Endothelial cell of umbilical vein (primary cell): ENCODE measurements around the gene DPH1. TPM values are rescaled to one million over a fixed set of nuclear protein-coding genes. Genes with fewer than 3 reads are reported as not detected.

Experiments used
- BruUV-seq: library from RNA; stranded (reverse); fragments of 400-500 nt; replicated peaks from 2 replicates; lab custom pipeline; 2021; lab: Mats Ljungman, UMichigan
- CTCF ChIA-PET: fragments of 300-600, 350-600 bp; sonication (Branson Sonifier 250); formaldehyde crosslinking; loops from one replicate; lab custom pipeline; 2021; ENCODE audit warnings: antibody characterized with exemption, inconsistent platforms; lab: Charles Lee
- POLR2A ChIA-PET: fragments of 300-600, 350-600 bp; sonication (Branson Sonifier 250); formaldehyde crosslinking; loops from one replicate; lab custom pipeline; 2021; ENCODE audit warnings: antibody characterized with exemption, inconsistent platforms; lab: Charles Lee
- DNase-seq: peaks from one replicate; pipeline ENCODE4 v3.0.0-alpha.2; 2011; ENCODE audit warnings: low read depth, low spot score
- FAIRE-seq: peaks from 2 replicates; lab custom pipeline; 2011; peaks lifted over from hg19 to GRCh38; lab: Jason Lieb, UNC
- H2AFZ ChIP-seq: 2 replicates; pipeline ENCODE4 v1.6.0; 2012; ENCODE audit warnings: low read depth, low read length, control low read depth, inconsistent platforms
- H3K27ac ChIP-seq: 2 replicates; pipeline ENCODE4 v1.5.1; 2011; ENCODE audit warnings: low read depth, mild to moderate bottlenecking, control low read depth, low read length, moderate library complexity; ENCODE audit not compliant: insufficient read depth
- H3K27me3 ChIP-seq, 2 experiments: 2 replicates each; pipeline versions ENCODE4 v1.6.0 to v1.6.1; 2011; ENCODE audit warnings: low read length in 2 of 2, mixed read lengths in 1 of 2; ENCODE audit not compliant: control insufficient read depth in 2 of 2, insufficient read depth in 2 of 2
- H3K36me3 ChIP-seq, 2 experiments: 2 replicates in 1 of 2; 3 replicates in 1 of 2; pipeline ENCODE4 v1.5.1; 2011; ENCODE audit warnings: low read length in 2 of 2, mild to moderate bottlenecking in 1 of 2, moderate library complexity in 1 of 2; ENCODE audit not compliant: control insufficient read depth in 2 of 2, insufficient read depth in 2 of 2; ENCODE audit errors: extremely low read depth in 1 of 2
- H3K4me1 ChIP-seq: 3 replicates; pipeline ENCODE4 v1.5.1; 2011; ENCODE audit warnings: mild to moderate bottlenecking, low read length; ENCODE audit not compliant: control insufficient read depth, insufficient read depth; ENCODE audit errors: extremely low read depth
- H3K4me2 ChIP-seq: 2 replicates; pipeline ENCODE4 v1.6.1; 2011; ENCODE audit warnings: low read length, control low read depth, mixed read lengths; ENCODE audit not compliant: insufficient read depth
- H3K4me3 ChIP-seq, 3 experiments: fragments of 200-600 bp in 1 of 3; sonication (generic), shearing (Covaris generic) in 1 of 3; replicated peaks in 1 of 3; 2 replicates each; pipeline ENCODE4 v1.5.1; 2011 to 2016; ENCODE audit warnings: control low read depth in 3 of 3, low read length in 3 of 3, mild to moderate bottlenecking in 2 of 3, inconsistent platforms in 1 of 3, low read depth in 1 of 3, moderate library complexity in 1 of 3; ENCODE audit not compliant: insufficient read depth in 1 of 3
- H3K79me2 ChIP-seq: 2 replicates; pipeline ENCODE4 v1.6.0; 2012; ENCODE audit warnings: low read length, inconsistent platforms; ENCODE audit not compliant: control insufficient read depth, insufficient read depth
- H3K9ac ChIP-seq: replicated peaks from 2 replicates; pipeline ENCODE3; 2011; ENCODE audit warnings: low read length, control low read depth; ENCODE audit not compliant: insufficient read depth; ENCODE audit errors: extremely low read depth
- H3K9me1 ChIP-seq: replicated peaks from 3 replicates; pipeline ENCODE4 v1.6.0; 2011; ENCODE audit warnings: mild to moderate bottlenecking, low read length; ENCODE audit not compliant: control insufficient read depth, insufficient read depth; ENCODE audit errors: extremely low read depth
- H3K9me3 ChIP-seq: replicated peaks from 2 replicates; pipeline ENCODE4 v1.5.1; 2012; ENCODE audit warnings: low read length, inconsistent platforms; ENCODE audit not compliant: control insufficient read depth, insufficient read depth
- H4K20me1 ChIP-seq: replicated peaks from 2 replicates; pipeline ENCODE3; 2011; ENCODE audit warnings: mild to moderate bottlenecking, low read length; ENCODE audit not compliant: control insufficient read depth, insufficient read depth; ENCODE audit errors: extremely low read depth
- EZH2 ChIP-seq: IDR thresholded peaks from 2 replicates; pipeline ENCODE4 v1.6.1; 2012; ENCODE audit warnings: borderline replicate concordance, low read depth, mild to moderate bottlenecking, moderate library complexity, low read length, inconsistent platforms; ENCODE audit not compliant: severe bottlenecking
- FOS ChIP-seq: IDR thresholded peaks from 2 replicates; pipeline ENCODE4 v1.6.1; 2011; ENCODE audit warnings: mild to moderate bottlenecking, low read length, moderate library complexity, borderline replicate concordance; ENCODE audit not compliant: insufficient read depth
- GATA2 ChIP-seq: IDR thresholded peaks from 2 replicates; pipeline ENCODE4 v1.7.0; 2011; ENCODE audit warnings: low read depth, mild to moderate bottlenecking, moderate library complexity, mixed read lengths, low read length; ENCODE audit not compliant: insufficient read length, insufficient read depth
- JUN ChIP-seq: IDR thresholded peaks from 2 replicates; pipeline ENCODE4 v1.6.1; 2011; ENCODE audit warnings: borderline replicate concordance, low read depth; ENCODE audit not compliant: insufficient read length, insufficient read depth
- MYC ChIP-seq: IDR thresholded peaks from one replicate; pipeline ENCODE4 v1.6.1; 2011; ENCODE audit warnings: mild to moderate bottlenecking, low read depth, low read length
- POLR2A ChIP-seq: IDR thresholded peaks from 2 replicates; pipeline ENCODE4 v1.6.1; 2012; ENCODE audit warnings: low read depth, mild to moderate bottlenecking, control low read depth, low read length
- POLR2AphosphoS5 ChIP-seq: IDR thresholded peaks from 2 replicates; pipeline ENCODE4 v1.6.1; 2012; ENCODE audit warnings: low read depth, mild to moderate bottlenecking, control low read depth, low read length, moderate library complexity; ENCODE audit not compliant: insufficient read depth
- dilution Hi-C: fragments of 300-500 bp; cut with MboI; formaldehyde crosslinking; loops from one replicate; pipeline ENCODE4 v1.15.0; 2019; ENCODE audit warnings: low sequenced_read_pairs; ENCODE audit not compliant: extremely low pct_ligation_motif_present
- intact Hi-C: fragments of 100-400 bp; cut with micrococcal nuclease; formaldehyde crosslinking; loops from one replicate; pipeline ENCODE4 v1.10.0; 2022
- polyA plus RNA-seq, 4 experiments: library from polyadenylated mRNA; depleted of rRNA in 3 of 4; stranded (reverse) in 3 of 4; unstranded in 1 of 4; fragments of >200 nt; gene quantifications; 2 replicates each; pipeline versions ENCODE4 v1.2.1 to v1.2.3, GENCODE V29; 2011 to 2012; ENCODE audit warnings: missing spikeins in 1 of 4
- total RNA-seq: library from RNA; stranded (reverse); gene quantifications from 2 replicates; pipeline ENCODE4 v1.2.3, GENCODE V29; 2021
- TF ChIP-seq, protein P1 (sequence below): IDR thresholded peaks from 2 replicates; pipeline ENCODE4 v1.6.1; 2011; ENCODE audit not compliant: insufficient read depth, insufficient read length
- TF ChIP-seq, protein P2 (sequence below), 2 donors: IDR thresholded peaks; 1 replicate in 1 of 2; 2 replicates in 1 of 2; pipeline ENCODE4 v1.5.1; 2011; ENCODE audit warnings: low read length in 2 of 2, mild to moderate bottlenecking in 2 of 2, moderate library complexity in 2 of 2, control low read depth in 1 of 2, inconsistent platforms in 1 of 2, low read depth in 1 of 2; ENCODE audit not compliant: insufficient read depth in 1 of 2; ENCODE audit errors: extremely low read depth in 1 of 2

Gene DPH1
- total and polyA plus RNA-seq, 2 donors (not counting 3 experiments of a cell fraction or from before 2014, with no cell fraction given), result 37.8 to 45.6 TPM

DNA sequence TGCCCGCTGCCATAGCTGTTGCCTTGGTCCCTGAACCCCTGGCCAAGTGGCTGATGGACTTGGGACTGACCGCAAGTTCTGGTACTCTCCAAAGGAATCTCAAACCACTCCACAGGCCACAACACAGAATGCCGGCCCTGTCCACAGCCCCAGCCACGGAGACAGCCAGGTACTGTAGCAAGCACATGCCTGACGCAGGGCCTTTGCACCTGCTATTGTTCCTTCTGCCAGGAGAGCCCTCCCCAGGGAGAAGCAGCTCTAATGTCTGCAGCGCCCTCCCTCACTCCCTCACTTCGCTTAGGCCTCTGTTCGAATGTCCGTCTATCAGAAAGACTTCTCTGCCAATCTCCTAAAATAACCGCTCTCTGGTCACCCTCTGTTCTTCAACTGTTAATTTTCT lies 20.2 kb upstream of the DPH1 start:
- Histone ChIP-seq H3K9ac (no peak overlapping the region), H3K4me2 (no peak overlapping the region), H2AFZ (no peak overlapping the region), H3K9me3 (no peaks in the 10 kb centered on the region), H3K27ac (no peak overlapping the region), H4K20me1 (no peaks in the 10 kb centered on the region), H3K4me1 (no peaks in the 10 kb centered on the region), H3K4me3 (no peak overlapping the region), H3K79me2 (no peaks in the 10 kb centered on the region), H3K9me1 (no peaks in the 10 kb centered on the region), H3K27me3 (peaks cover 0 to 3% of the 10 kb centered on the region in 2 experiments), H3K36me3 (no peaks in the 10 kb centered on the region)
- dilution Hi-C loops, result no loop called here
- CTCF ChIA-PET, result no interaction called here
- BruUV-seq, result no TSS peak
- FAIRE-seq (no peak), DNase-seq (no peak)
- POLR2A ChIA-PET, result no interaction called here
- intact Hi-C loops, result no loop called here
- TF ChIP-seq EZH2 (no peak), JUN (no peak), FOS (no peak), POLR2A (no peak), MYC (no peak), POLR2AphosphoS5 (no peak), GATA2 (no peak)
- TF ChIP-seq, protein P1, sequence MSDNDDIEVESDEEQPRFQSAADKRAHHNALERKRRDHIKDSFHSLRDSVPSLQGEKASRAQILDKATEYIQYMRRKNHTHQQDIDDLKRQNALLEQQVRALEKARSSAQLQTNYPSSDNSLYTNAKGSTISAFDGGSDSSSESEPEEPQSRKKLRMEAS, result no peak
- TF ChIP-seq, protein P2, sequence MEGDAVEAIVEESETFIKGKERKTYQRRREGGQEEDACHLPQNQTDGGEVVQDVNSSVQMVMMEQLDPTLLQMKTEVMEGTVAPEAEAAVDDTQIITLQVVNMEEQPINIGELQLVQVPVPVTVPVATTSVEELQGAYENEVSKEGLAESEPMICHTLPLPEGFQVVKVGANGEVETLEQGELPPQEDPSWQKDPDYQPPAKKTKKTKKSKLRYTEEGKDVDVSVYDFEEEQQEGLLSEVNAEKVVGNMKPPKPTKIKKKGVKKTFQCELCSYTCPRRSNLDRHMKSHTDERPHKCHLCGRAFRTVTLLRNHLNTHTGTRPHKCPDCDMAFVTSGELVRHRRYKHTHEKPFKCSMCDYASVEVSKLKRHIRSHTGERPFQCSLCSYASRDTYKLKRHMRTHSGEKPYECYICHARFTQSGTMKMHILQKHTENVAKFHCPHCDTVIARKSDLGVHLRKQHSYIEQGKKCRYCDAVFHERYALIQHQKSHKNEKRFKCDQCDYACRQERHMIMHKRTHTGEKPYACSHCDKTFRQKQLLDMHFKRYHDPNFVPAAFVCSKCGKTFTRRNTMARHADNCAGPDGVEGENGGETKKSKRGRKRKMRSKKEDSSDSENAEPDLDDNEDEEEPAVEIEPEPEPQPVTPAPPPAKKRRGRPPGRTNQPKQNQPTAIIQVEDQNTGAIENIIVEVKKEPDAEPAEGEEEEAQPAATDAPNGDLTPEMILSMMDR (IDR thresholded peaks at IDR 0.05; ENCODE audit: extremely low read depth in 1 of 2, insufficient read depth in 1 of 2, low read depth in 1 of 2, low read length in 2 of 2), result no peak
